Large intestine (tissue), 3 donors: ENCODE measurements around the gene ZDHHC14. TPM values are rescaled to one million over a fixed set of nuclear protein-coding genes. Genes with fewer than 3 reads are reported as not detected.
"Not testable (repeated sequence)": the region's sequence is repeated elsewhere in the genome, so short reads cannot be mapped to it uniquely, and the experiment has no call there.

Experiments used
- DNase-seq, 2 donors: peaks; one replicate each; pipeline versions ENCODE4 v3.0.0 to v3.0.0-alpha.2; 2013
- H3K27ac ChIP-seq: one replicate; pipeline ENCODE4 v1.5.1; 2013; ENCODE audit warnings: low read length
- H3K27me3 ChIP-seq: 2 replicates; pipeline ENCODE4 v1.6.1; 2013; ENCODE audit warnings: low read length; ENCODE audit not compliant: control insufficient read depth, insufficient read depth
- H3K36me3 ChIP-seq: 2 replicates; pipeline ENCODE4 v1.6.1; 2013; ENCODE audit warnings: low read length; ENCODE audit not compliant: control insufficient read depth, insufficient read depth
- H3K4me1 ChIP-seq: one replicate; pipeline ENCODE4 v1.6.1; 2013; ENCODE audit warnings: low read length; ENCODE audit not compliant: control insufficient read depth, insufficient read depth
- H3K4me3 ChIP-seq: one replicate; pipeline ENCODE4 v1.5.1; 2013; ENCODE audit warnings: low read length
- H3K9me3 ChIP-seq: one replicate; pipeline ENCODE4 v1.6.1; 2013; ENCODE audit warnings: mild to moderate bottlenecking, low read depth, low read length, moderate library complexity; ENCODE audit not compliant: control insufficient read depth
- WGBS: methylation state at CpG from one replicate; pipeline ENCODE4 v1.1.5; 2013; ENCODE audit warnings: low lambda C conversion rate; ENCODE audit not compliant: insufficient coverage; 5-methylcytosine and 5-hydroxymethylcytosine counted together
- polyA plus RNA-seq: library from polyadenylated mRNA; unstranded; fragments of 120-200 nt; gene quantifications from one replicate; pipeline ENCODE4 v1.2.1, GENCODE V29; 2013

The ZDHHC14 gene
- polyA plus RNA-seq, 1 donor: 26.5 TPM

DNA sequence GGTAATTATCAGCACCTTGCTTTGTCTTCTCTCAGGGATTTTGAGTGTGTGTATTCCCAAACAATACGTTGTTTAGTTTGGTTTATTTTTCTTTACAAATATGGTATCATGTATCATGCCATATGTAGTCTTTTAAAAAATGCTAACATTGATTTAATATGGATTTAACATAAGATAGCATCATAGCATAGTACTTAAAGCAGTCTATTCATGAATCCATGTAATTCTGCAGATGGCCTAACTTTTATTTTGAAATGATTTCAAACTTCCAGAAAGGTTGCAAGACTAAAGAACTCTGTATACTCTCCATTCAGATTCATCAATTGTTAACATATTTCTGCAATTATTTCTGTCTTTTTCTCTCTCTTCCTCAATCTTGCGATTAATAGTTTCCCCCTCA is 7.9 kb downstream of the ZDHHC14 start:
- no peak overlapping the region for H3K4me3 ChIP-seq
- H3K4me1 ChIP-seq: peaks cover 21% of the 10 kb centered on the region
- DNase-seq: no peak
- no peaks in the 10 kb centered on the region for H3K36me3 ChIP-seq
- peaks cover 8% of the 10 kb centered on the region for H3K9me3 ChIP-seq
- no peaks in the 10 kb centered on the region for H3K27me3 ChIP-seq
- no peak overlapping the region for H3K27ac ChIP-seq
- WGBS: 100% methylated on average over 2 of the region's 2 CpGs

- H3K9me3 ChIP-seq: peaks cover 8% of the 10 kb centered on the region
- no peak for DNase-seq
- peaks cover 24% of the 10 kb centered on the region for H3K4me1 ChIP-seq
- H3K36me3 ChIP-seq: no peaks in the 10 kb centered on the region
- no peak overlapping the region for H3K27ac ChIP-seq
- H3K4me3 ChIP-seq: no peak overlapping the region
- WGBS: 100% methylated on average over 4 of the region's 4 CpGs
- no peaks in the 10 kb centered on the region for H3K27me3 ChIP-seq
Measured at GRCh38 chr6:157390273-157391060, 9.5 kb downstream of the ZDHHC14 start.

- Histone ChIP-seq H3K4me1 (peaks cover 24% of the 10 kb centered on the region), H3K9me3 (peaks cover 8% of the 10 kb centered on the region), H3K36me3 (no peaks in the 10 kb centered on the region), H3K4me3 (no peak overlapping the region), H3K27ac (peak overlapping the region; percentile 83), H3K27me3 (no peaks in the 10 kb centered on the region)
- WGBS: 20% methylated on average over 1 of the region's 14 CpGs
- peak; percentile 89 to 95 for DNase-seq
Measured at GRCh38 chr6:157392927-157393668, 12.1 kb downstream of the ZDHHC14 start.

DNA sequence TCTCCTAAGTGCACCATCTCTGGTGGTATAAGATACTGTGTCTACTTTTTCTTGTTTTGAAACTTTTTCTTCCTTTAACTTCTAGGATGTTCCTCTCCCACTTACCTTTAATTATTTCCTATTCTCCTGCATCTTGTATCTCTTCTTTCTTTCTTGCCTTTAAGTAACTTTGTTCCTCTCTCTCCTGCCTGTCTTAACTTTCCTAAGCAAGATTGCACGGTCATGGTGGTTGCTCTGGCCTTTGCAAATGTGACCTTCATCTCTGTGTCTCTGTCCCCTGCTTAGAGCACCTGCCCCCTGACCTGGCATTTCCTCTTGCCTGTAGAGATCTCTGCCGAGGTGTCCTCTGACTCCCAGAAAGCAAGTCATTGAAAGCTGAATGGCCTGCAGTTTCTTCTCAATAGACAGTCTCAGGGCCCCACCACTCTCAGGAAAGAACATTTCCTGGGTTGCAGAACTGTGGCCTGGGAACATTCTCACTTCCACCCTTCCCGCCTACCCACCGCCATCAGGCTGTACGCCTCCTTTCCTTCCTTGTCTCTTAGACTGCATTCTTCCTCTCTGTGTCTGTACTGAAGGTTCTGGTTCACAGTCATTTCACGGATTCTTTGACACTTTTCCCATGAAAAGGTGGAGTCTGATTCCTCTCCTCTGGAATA is 12.8 kb downstream of the ZDHHC14 start:
- H3K27ac ChIP-seq: peak overlapping the region; percentile 83
- WGBS: 20% methylated on average over 1 of the region's 6 CpGs

GRCh38 chr6:157395199-157395598 is 14.2 kb downstream of the ZDHHC14 start:
- 100% methylated on average over 1 of the region's 11 CpGs for WGBS
- H3K36me3 ChIP-seq, H3K27me3 ChIP-seq, H3K4me3 ChIP-seq, DNase-seq, H3K9me3 ChIP-seq: not testable (repeated sequence)
- Histone ChIP-seq H3K27ac (peak overlapping the region; percentile 83), H3K4me1 (peaks cover 24% of the 10 kb centered on the region)

More for the DNA sequence above, 12.8 kb downstream of the ZDHHC14 start:
- Histone ChIP-seq H3K4me1 (peaks cover 24% of the 10 kb centered on the region), H3K36me3 (no peaks in the 10 kb centered on the region), H3K9me3 (peaks cover 8% of the 10 kb centered on the region), H3K4me3 (no peak overlapping the region), H3K27me3 (no peaks in the 10 kb centered on the region)
- peak in 1 of 2 donors; percentile 66 for DNase-seq

GRCh38 chr6:157396026-157396425 is 15.0 kb downstream of the ZDHHC14 start:
- Histone ChIP-seq H3K36me3 (peaks cover 11% of the 10 kb centered on the region), H3K9me3 (no peaks in the 10 kb centered on the region), H3K27me3 (no peaks in the 10 kb centered on the region), H3K4me1 (peaks cover 24% of the 10 kb centered on the region), H3K27ac (no peak overlapping the region), H3K4me3 (no peak overlapping the region)
- no peak for DNase-seq
- no CpG with 5 or more reads among the region's 3 CpGs for WGBS

GRCh38 chr6:157397660-157398059 is 16.7 kb downstream of the ZDHHC14 start:
- Histone ChIP-seq H3K36me3 (peaks cover 16% of the 10 kb centered on the region), H3K27ac (no peak overlapping the region), H3K27me3 (no peaks in the 10 kb centered on the region), H3K4me3 (no peak overlapping the region), H3K4me1 (peaks cover 21% of the 10 kb centered on the region), H3K9me3 (no peaks in the 10 kb centered on the region)
- no peak for DNase-seq
- WGBS: 100% methylated on average over 1 of the region's 9 CpGs

GRCh38 chr6:157398151-157398550 is 17.2 kb downstream of the ZDHHC14 start:
- Histone ChIP-seq H3K4me3 (no peak overlapping the region), H3K27ac (no peak overlapping the region), H3K4me1 (peaks cover 16% of the 10 kb centered on the region), H3K27me3 (no peaks in the 10 kb centered on the region), H3K36me3 (peaks cover 16% of the 10 kb centered on the region), H3K9me3 (no peaks in the 10 kb centered on the region)
- WGBS: no CpG with 5 or more reads among the region's 2 CpGs
- no peak for DNase-seq

- Histone ChIP-seq H3K27ac (no peak overlapping the region), H3K4me3 (no peak overlapping the region), H3K27me3 (no peaks in the 10 kb centered on the region), H3K36me3 (peaks cover 16% of the 10 kb centered on the region), H3K9me3 (no peaks in the 10 kb centered on the region), H3K4me1 (no peaks in the 10 kb centered on the region)
- no CpG with 5 or more reads among the region's 7 CpGs for WGBS
- no peak for DNase-seq
Measured at GRCh38 chr6:157400676-157401075, 19.7 kb downstream of the ZDHHC14 start.

- Histone ChIP-seq H3K4me1 (no peaks in the 10 kb centered on the region), H3K36me3 (peaks cover 16% of the 10 kb centered on the region), H3K4me3 (no peak overlapping the region), H3K9me3 (no peaks in the 10 kb centered on the region), H3K27ac (no peak overlapping the region), H3K27me3 (no peaks in the 10 kb centered on the region)
- no peak for DNase-seq
- no CpG with 5 or more reads among the region's 6 CpGs for WGBS
Measured at GRCh38 chr6:157401734-157402338, 20.8 kb downstream of the ZDHHC14 start.
